Stimulated activated naive CD4-positive, alpha-beta T cell treated with Interleukin-2 at 50 U/mL for 16 hours (primary cell): ENCODE measurements around the gene ARHGEF12.

Source experiments
- DNase-seq: peaks from one replicate; lab custom pipeline; 2025; lab: John Stamatoyannopoulos, UW

ARHGEF12 gene

DNA sequence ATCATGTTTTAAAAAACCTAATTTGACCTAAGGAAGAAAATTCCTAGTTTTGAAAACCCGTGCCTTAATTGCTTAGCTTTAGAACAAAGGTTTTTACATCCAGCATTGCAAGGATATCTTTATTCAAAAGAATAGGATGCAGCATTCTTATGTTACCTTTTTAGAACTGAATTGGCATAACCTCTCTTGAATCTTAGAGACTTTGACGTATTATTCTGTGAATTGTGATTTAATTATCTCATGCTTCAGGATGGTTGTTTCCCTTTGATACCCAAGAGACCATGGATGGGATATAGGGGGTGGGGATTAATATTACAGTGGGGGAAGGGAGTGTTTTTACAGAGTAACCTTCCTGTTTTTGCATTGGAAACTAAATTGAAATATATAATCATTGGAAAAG, 49.4 kb downstream of the ARHGEF12 start:
- no peak for DNase-seq

DNA sequence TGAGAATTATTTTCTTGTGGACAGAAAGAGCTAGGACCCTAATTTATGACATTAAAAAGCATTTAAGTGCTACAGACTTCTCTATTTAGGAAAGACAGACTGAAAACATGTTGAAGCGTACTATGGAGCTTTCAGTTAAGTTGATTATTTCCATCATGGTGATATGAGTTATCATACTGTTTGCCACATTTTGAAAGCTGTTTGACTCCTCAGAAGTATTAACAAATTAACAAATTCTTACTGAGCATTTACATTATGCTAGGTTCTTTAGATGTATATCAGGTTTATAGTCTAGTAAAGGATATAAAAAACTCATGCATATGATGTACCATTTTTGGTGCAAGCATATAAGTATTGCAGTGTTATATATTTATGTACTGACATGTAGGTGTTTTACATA, 50.1 kb downstream of the ARHGEF12 start:
- DNase-seq = no peak

DNA sequence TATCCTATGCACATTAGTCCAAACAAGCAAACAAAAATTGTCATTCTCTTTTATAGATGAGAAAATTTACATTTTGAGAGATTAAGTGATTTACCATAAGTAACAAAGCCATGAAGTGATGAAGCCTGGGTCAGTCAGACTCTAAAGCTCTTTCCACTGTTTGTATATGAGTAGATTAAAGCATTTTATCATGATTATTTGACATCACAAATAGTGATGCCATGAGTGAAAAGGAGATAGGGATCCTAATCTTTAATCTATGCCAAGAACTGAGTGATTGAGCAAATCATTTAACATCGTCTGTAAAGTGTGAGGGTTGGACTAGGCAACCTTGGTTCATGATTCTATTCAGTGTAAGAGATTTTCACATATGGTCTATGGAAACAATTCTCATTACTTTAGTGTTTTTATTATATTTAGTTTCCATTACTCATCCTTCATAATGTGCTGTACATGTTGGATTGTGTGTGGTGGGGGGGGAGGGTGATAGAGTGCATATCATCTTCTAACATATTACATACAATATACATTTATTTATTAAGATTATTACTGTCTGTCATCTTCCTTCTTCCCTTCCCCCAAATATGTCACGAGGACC, 50.7 kb downstream of the ARHGEF12 start:
- no peak for DNase-seq

DNA sequence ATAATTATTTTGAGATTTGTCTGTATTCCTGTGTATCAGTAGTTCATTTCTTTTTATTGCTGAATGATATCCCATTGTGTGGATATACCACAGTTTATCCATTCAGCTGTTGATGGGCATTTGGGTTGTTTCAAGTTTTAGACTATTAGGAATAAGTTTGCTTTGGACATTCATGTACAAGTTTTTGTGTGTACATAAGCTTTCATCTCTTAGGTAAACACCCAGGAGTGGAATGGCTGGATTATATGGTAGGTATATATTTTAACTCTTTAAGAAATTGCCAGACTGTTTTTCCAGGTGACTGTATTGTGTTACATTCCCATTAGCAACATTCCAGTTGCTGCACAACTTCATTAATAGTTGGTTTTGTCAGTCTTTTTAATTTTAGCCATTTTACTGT, 52.0 kb downstream of the ARHGEF12 start:
- DNase-seq = no peak

DNA sequence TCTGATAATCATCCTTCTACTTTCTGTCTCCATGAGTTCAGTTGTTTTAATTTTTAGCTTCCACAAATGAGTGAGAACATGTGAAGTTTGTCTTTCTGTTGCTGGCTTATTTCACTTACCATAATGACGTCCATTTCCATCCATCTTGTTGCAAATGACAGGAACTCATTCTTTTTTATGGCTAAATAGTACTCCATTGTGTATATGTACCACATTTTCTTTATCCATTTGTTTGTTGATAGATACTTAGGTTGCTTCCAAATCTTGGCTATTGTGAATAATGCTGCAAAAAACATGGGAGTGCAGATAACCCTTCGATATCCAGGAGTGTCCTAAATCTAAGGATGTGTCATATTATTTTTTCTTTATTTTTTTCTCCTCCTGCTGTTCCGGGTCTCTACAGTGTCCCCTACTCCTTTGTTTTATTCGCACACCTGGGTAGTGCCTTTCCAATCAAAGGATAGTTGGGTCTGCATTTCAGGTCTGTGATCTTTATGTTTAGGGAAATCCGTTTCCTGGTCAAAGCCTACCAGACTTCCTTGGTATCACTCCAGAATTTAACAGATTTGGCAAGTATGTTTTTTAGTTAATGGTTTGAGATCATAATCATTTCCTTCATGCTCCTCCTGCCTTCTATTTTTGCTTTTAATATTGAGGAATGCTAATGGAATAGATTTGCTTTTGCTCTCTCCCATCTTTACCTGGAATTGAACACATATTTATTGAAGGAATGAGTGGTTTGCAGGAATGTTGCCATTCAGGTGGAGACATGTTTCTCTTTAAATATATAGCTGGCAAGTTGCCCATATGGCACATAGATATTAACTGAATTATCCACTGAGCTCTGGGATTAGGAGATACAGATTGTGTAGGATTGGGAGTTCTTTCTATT, 53.7 kb downstream of the ARHGEF12 start:
- DNase-seq = no peak

DNA sequence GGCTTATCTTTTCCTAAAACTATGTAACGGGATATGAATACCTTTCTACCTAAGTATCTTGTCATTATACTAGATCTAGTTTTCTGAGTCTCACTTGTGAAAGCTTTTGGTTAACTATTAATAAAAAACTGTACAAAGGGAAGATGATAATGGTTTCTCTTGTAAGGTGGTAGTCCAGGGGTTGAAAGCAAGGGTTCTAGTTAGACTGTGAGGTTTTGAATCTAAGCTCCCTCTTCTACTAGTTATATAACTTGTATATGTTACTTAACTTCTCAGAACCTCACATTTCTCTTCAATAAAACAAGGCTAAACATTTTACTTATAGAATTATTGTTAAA, 54.3 kb downstream of the ARHGEF12 start:
- DNase-seq = no peak

DNA sequence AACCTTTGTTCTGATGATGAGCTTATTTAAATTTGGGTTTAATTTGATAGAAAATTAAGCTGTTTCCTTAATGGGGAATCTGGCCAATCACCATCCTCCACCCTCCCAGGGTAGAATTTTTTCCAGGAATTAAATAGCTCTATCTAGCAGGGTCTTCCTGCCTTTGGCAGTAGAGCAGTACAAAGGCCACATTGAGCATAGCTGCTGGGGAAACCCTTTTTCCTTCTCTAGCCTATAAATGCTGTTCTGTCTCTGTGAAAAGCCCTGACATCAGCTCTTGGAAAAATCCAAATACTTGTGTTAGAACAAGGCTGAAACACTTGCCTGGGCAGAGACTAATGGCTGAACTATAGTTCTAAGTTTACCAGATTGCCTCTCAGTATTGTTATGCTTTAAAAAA, 55.1 kb downstream of the ARHGEF12 start:
- DNase-seq = no peak

DNA sequence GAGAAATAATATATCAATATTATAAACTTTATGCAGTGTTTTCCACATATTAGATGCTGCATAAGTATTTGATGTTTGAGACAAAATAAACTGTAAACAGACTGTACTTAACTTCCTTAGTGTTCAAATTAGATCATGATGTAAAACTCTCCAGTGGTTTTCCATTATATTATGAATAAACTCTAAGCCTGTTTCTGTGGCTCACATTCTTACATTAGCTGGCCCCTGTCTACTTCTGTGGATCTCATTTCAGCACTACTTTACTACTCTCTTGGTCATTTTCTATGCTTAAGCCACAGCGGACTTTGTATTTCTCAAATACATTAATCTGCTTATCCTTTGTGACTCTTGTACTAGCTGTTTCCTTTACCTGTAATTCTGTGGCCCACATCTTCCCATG, 55.6 kb downstream of the ARHGEF12 start:
- no peak for DNase-seq

DNA sequence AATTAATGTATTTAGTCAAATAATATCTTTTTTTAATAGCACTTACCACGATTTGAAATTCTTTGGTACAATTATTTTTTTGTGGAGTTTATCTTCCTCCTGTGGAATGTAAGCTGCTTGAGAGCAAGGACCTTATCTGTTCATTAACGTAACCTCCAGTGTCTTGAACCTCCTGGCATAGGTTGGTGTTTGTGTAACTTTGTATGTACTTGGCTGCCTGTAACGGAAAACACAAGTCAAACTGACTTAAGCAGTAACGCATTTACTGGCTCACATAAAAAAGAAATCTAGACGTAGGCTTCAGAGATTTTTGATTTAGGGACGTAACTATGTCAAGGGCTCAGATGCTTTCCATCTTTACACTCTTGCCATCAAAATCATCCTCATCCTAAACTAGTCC, 56.1 kb downstream of the ARHGEF12 start:
- no peak for DNase-seq

DNA sequence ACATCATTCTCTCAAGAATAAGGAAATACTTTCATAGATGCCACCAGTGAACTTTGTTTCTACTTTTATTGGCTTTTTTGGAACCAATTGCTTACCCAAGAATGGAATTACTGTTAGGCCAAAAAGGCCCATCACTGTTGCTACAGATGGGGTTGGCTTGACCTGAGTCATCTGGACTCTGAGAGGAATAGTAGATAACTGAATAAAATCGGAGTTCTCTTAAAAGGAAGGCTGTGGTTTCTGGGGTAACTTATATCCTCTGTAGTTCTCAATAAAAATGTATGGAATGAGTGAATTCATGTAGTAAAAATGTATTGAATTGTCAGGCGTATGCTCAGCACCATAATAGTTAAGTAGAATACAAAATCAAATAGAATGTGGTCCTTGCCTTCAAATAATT, 56.6 kb downstream of the ARHGEF12 start:
- no peak for DNase-seq

DNA sequence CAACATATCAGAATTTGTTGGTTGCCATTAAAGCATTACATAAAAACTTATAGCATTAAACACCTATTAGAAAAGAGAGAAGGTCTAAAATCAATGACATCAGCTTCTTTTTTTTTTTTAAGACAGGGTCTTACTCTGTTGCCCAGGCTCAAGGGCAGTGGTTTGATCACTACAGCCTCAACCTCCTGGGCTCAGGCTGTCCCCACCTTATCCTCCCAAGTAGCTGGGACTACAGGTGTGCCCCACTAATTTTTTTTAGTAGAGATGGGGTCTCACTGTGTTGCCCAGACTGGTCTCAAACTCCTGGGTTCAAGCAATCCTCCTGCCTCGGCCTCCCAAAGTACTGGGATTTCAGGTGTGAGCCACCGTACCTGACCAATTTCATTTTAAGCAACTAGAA, 57.9 kb downstream of the ARHGEF12 start:
- no peak for DNase-seq

DNA sequence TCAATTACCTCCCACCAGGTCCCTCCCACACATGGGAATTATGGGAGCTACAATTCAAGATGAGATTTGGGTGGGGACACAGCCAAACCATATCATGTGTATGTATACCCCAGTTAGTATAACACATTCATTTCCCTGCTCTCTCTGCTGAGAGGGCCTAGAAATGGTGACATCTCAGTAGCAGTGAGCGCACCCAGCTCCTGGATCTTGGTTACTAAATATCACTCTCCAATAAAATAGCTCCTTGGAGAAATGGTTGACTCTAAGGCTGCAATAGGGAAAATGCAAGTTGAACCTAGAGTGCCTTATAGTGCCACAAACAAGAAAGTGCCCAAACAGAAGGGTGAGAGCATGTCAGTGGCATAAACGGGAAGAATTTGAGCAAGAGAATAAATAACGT, 59.6 kb downstream of the ARHGEF12 start:
- no peak for DNase-seq

DNA sequence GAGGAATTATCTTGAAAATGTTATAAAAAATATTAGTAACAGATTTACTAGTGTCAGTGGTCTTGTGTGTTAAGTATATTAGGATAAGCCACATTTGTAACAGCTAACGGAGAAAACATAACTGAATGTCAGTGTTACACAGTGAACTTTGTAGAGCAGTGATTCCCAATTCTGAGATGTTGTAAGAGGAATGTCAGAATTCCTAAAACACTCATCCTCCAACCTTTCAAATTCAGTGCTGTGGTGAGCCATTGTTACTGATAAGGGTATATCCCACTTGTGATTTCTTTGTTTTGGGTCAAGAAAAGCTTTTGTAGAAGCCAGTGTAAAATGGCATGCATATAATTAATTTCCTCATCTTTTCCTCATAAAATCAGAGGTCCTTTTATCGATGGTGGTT, 61.9 kb downstream of the ARHGEF12 start:
- no peak for DNase-seq

DNA sequence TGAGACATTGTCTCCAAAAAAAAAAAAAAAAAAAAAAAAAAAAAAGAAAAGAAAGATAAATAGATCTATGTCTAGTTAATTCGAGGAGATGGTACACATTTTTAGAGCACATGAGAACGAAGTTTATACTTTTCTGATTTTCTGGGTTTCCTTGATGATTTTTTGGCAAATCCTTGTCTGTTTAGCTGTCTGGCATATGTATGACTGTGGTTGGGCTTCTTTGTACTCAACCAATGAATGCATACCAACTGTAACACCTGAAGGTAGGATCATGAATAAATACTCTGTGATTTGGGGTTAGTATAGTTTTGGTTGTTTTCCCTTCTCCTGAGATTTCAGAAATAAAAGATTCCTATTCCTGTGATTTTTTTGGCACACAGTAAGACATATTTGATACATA, 63.1 kb downstream of the ARHGEF12 start:
- no peak for DNase-seq

DNA sequence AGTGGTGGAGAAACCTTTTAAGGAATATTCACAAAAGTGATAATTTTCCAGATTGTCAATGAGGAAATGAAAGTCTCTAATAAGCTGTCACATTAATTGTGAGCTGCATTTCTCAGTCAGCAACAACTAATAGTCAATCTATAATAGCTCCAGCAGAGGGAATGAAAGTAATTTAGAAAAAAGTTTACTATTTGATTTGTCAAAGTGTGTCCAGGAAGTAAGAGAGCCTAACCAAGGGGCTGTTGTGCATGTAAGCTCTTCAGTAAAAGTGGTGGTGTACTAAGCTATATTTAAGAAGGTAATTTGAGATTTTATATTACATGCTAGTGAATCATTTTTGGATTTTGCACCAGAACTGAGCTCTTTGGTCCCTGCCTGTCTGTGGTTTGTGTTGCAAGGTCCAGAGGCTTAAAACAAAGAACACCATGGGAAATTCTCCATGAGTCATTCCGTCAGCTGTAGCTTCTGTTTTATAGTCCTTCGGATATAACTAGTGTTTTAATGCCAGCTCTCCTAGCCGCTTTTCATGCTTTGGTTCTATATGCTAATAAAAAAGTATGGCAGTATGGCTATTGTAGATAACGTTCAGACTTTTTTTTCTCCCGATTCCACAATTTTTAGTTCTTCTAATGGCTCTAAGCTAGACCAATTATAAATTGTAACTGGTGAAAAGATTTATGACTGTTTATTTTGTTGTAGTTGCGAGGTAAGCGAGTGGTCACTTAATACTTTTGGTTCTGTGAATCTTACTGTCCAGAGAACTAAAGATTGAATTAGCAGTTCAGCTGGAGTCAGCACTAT, 64.6 kb downstream of the ARHGEF12 start:
- no peak for DNase-seq

DNA sequence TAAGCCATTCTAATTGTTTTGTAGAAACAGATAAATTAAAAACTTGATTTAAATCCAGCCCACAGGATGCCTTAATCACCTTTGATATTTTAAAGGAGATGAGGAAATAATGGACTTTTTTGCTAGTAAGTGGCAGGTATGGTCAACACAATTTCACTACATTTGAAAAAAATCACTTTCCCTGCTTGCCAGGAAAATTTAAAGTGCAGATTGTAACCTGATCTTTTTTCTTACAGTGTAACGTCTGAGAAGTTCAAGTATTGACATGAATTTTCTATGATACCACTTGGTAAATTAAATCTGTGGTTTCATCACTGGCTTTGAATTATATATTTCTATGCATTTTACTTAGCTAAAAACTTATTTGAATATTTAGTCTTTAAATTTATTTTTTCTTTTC, 65.3 kb downstream of the ARHGEF12 start:
- no peak for DNase-seq

DNA sequence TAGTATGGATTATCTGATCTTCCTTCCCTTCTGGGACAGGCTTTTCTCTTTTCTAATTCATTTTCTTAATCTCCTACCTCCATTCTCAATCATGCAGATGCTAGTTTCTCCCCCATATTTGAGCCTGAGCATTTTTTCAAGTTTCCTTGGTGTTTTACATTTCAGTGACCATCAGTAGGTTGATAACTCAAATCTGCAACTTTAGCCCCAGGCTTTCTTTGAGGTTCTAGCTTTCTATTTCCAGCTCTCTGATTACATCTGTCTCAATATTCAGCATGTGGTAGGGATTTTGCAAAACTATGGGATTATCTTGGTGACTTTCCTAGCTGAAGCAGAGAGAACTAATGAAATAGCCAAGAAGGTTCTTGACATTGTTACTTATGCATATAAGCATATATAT, 67.8 kb downstream of the ARHGEF12 start:
- DNase-seq = no peak

DNA sequence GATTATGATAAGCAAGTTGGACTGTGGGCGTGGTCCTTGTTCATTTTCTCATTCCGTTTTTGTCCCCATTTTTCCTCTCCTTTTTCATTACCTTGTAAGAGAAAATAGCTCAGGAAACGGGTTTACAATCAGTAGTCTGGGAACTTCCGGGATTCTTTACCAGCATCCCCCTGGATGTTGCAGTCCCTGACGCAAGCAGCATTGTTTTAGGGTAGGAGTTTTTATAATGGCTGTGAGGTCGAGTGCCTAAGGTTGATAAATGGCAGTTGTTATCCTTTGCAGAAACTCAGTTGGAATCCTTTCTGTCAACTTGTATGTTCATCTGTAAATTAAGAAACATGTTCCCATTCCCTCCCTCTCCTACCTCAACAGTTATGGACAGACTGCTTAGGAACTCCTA, 68.3 kb downstream of the ARHGEF12 start:
- no peak for DNase-seq

DNA sequence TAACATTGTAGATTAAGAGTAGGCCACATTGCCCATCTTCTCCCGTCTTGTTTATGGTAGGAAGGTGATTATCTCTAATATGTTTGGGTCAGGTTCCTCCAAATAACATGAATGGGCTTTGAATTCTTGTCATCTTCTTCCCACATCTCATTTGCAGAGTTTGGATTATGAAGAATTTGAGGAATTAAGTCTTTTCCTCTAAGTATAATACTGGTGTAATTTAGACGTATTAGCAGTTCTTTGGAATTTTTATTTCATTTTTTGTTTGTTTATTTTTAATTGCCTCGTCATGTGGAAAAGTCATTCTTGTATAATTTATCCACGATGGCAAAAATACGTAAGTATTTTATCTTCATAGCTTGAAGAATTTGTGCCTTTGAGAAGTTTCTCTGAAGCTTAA, 73.4 kb downstream of the ARHGEF12 start:
- no peak for DNase-seq

DNA sequence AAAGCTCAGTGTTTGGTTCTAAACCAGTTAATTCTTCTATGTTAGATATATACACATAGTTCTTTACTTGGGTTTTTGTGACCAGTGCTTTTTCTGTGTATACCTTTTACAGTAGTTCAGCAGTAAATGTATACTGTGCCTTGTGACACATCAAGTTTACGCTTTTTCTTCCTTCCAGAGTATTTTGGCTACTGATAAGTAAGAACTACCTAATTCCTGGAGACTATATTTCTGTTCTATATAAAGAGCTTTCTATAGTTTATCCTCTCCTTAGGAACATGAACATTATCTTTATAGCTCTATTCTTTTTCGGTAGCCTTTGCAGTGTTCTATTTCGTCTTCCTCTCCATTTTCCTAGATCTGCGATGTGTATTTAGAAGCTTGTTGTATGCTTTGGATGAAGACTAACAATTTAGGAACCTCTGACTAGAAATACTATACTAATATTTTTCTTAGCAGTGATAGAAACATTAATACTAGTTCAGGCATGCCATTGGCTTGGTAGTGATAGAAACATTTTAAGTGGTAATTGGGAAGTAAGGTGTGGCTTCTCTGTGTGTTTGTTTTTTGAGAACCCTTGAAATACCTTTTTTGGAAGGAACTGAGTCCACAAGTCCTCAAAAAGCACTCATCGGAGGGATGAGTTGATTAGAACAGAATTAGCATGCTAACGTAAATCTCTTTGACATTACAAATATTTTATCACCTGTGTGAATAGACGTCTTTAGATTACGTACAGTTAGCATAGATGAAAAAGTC, 74.6 kb downstream of the ARHGEF12 start:
- DNase-seq = no peak

DNA sequence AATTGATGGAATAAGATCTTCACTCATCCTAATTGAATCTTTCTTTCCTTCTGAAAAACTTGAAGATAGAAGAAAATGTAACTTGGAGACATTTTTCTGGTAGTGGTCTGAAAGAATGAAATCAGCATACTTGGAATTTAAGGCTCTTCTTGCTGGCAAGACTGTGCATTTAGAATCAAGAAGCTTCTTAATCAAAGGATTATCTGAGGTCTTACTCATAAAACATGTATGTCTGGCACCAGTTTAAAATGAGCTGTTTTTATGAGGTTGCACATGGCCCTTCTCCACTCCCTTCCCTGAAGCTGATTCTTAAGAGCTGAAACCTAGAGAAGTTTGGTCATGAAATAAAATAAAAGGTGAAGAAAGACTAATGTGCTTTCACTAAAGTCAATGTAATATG, 77.3 kb downstream of the ARHGEF12 start:
- no peak for DNase-seq

DNA sequence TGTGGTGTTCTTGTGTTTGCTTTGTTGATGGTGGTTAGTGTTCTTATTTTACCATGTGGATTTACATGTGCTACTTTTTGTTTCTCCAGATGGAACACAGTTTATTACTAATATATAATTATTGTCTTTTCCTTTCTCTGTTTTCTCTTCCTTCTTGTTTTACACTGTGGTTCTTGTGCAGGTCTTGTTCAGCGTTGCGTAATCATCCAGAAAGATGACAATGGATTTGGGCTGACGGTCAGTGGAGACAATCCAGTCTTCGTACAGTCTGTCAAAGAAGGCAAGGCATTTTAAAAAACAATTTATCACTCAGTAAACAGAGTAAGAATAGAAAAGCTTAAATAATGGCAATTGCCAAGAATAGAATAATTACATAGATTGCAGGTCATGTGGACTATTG, 84.4 kb downstream of the ARHGEF12 start:
- no peak for DNase-seq
